A549 (cell line): ENCODE results near the gene HCFC1R1. TPM values are rescaled to one million over a fixed set of nuclear protein-coding genes. Genes with fewer than 3 reads are reported as not detected.

Experiments
- ATAC-seq, 2 experiments: fragments of 200-7000 bp in 1 of 2; fragments of >200 bp in 1 of 2; cut with Nextera tagmentation in 1 of 2; cut with Tn5 transposase in 1 of 2; 3 replicates each; pipeline versions ENCODE4 v1.8.0 to v1.9.1; 2018 to 2020; ENCODE audit warnings: mild to moderate bottlenecking in 1 of 2, moderate library complexity in 1 of 2
- CTCF ChIA-PET: fragments of 300-600 bp; sonication (Branson Sonifier 250); formaldehyde crosslinking; extraction: SDS; loops from one replicate; lab custom pipeline; 2021; ENCODE audit warnings: antibody characterized with exemption, inconsistent platforms; lab: Yijun Ruan, JAX
- POLR2A ChIA-PET: fragments of 350-600 bp; formaldehyde crosslinking; extraction: SDS; loops from one replicate; lab custom pipeline; 2021; ENCODE audit warnings: antibody characterized with exemption, inconsistent platforms; lab: Yijun Ruan, JAX
- DNase-seq, 2 experiments: peaks; one replicate each; pipeline versions ENCODE4 v3.0.0 to v3.0.0-alpha.2; 2011 to 2016; ENCODE audit warnings: low read depth in 1 of 2, low spot score in 1 of 2
- FAIRE-seq: peaks from 2 replicates; lab custom pipeline; 2011; peaks lifted over from hg19 to GRCh38; lab: Jason Lieb, UNC
- H3K27ac ChIP-seq, 2 experiments: fragments of >200 bp; sonication (Bioruptor Twin); formaldehyde crosslinking; 3 replicates each; pipeline ENCODE4 v1.5.1; 2016 to 2017
- H3K4me1 ChIP-seq: fragments of >200 bp; sonication (Bioruptor Twin); formaldehyde crosslinking; 3 replicates; pipeline ENCODE4 v1.6.1; 2016
- H3K4me2 ChIP-seq: fragments of >200 bp; sonication (Bioruptor Twin); formaldehyde crosslinking; 3 replicates; pipeline ENCODE4 v1.6.1; 2016
- H3K4me3 ChIP-seq: fragments of >200 bp; sonication (Bioruptor Twin); formaldehyde crosslinking; 3 replicates; pipeline ENCODE4 v1.5.1; 2016
- H3K9me3 ChIP-seq: fragments of >200 bp; sonication (Bioruptor Twin); formaldehyde crosslinking; 3 replicates; pipeline ENCODE4 v1.6.1; 2016
- ATOH8 ChIP-seq: fragments of 250-450 bp; sonication (Bioruptor Pico); IDR thresholded peaks from 2 replicates; pipeline ENCODE4 v1.5.0; 2020; ENCODE audit warnings: low read depth, mild to moderate bottlenecking, moderate library complexity
- BCL3 ChIP-seq: fragments of >200 bp; sonication (Bioruptor Twin); formaldehyde crosslinking; IDR thresholded peaks from 3 replicates; pipeline ENCODE4 v1.6.1; 2016
- CBX2 ChIP-seq: fragments of 200-600 bp; sonication (generic); IDR thresholded peaks from 2 replicates; pipeline ENCODE4 v1.6.1; 2016; ENCODE audit warnings: low read depth, mild to moderate bottlenecking, borderline replicate concordance
- CBX8 ChIP-seq: fragments of 200-600 bp; sonication (generic); IDR thresholded peaks from 2 replicates; pipeline ENCODE4 v1.6.1; 2016
- CTCF ChIP-seq: fragments of >200 bp; sonication (Bioruptor Twin); formaldehyde crosslinking; IDR thresholded peaks from 3 replicates; pipeline ENCODE4 v1.5.1; 2016
- E2F6 ChIP-seq: IDR thresholded peaks from 2 replicates; pipeline ENCODE4 v1.6.1; 2012; ENCODE audit warnings: low read depth, borderline replicate concordance
- EHMT2 ChIP-seq: fragments of 200-600 bp; sonication (generic); IDR thresholded peaks from 2 replicates; pipeline ENCODE4 v1.6.1; 2016; ENCODE audit warnings: antibody characterized with exemption, low read depth, mild to moderate bottlenecking, moderate library complexity
- ESRRA ChIP-seq: fragments of 150-350 bp; IDR thresholded peaks from 2 replicates; pipeline ENCODE4 v1.6.1; 2014; ENCODE audit warnings: mild to moderate bottlenecking, low read length, borderline replicate concordance
- FOSB ChIP-seq: fragments of 250-450 bp; sonication (Bioruptor Pico); IDR thresholded peaks from 2 replicates; pipeline ENCODE4 v1.5.0; 2020; ENCODE audit warnings: mild to moderate bottlenecking, moderate library complexity
- FOXS1 ChIP-seq: fragments of 250-450 bp; sonication (Bioruptor Pico); IDR thresholded peaks from 2 replicates; pipeline ENCODE4 v1.5.0; 2020; ENCODE audit warnings: mild to moderate bottlenecking, moderate library complexity
- GATA3 ChIP-seq: IDR thresholded peaks from 2 replicates; pipeline ENCODE4 v1.6.1; 2012; ENCODE audit warnings: borderline replicate concordance
- MAZ ChIP-seq: fragments of 150-350 bp; IDR thresholded peaks from 2 replicates; pipeline ENCODE4 v1.6.1; 2014; ENCODE audit warnings: antibody characterized with exemption, low read depth, low read length, borderline replicate concordance
- MYC ChIP-seq: IDR thresholded peaks from 2 replicates; pipeline ENCODE4 v1.6.1; 2012; ENCODE audit warnings: mild to moderate bottlenecking, inconsistent platforms, low read length, improper control_type of control experiment, borderline replicate concordance
- NFE2L2 ChIP-seq: fragments of 150-350 bp; conservative IDR thresholded peaks from 2 replicates; pipeline ENCODE4 v1.6.1; 2014; ENCODE audit warnings: low read length
- NR3C1 ChIP-seq: fragments of >200 bp; sonication (Bioruptor Twin); formaldehyde crosslinking; IDR thresholded peaks from 3 replicates; pipeline ENCODE4 v1.6.1; 2017
- PHF8 ChIP-seq: fragments of 200-600 bp; sonication (generic); IDR thresholded peaks from 2 replicates; pipeline ENCODE4 v1.6.1; 2016; ENCODE audit warnings: low read depth, mild to moderate bottlenecking, antibody characterized with exemption, moderate library complexity, borderline replicate concordance
- POLR2A ChIP-seq: IDR thresholded peaks from 2 replicates; pipeline ENCODE4 v1.6.1; 2012; ENCODE audit warnings: mild to moderate bottlenecking, low read length
- RCOR1 ChIP-seq: fragments of 150-350 bp; IDR thresholded peaks from 2 replicates; pipeline ENCODE4 v1.6.1; 2014; ENCODE audit warnings: antibody characterized with exemption, low read length, low read depth
- REST ChIP-seq: fragments of 200-600 bp; sonication (generic); IDR thresholded peaks from 2 replicates; pipeline ENCODE4 v1.6.1; 2016; ENCODE audit warnings: antibody characterized with exemption, mild to moderate bottlenecking, moderate library complexity
- SMC3 ChIP-seq: fragments of >200 bp; sonication (Bioruptor Twin); formaldehyde crosslinking; IDR thresholded peaks from 3 replicates; pipeline ENCODE4 v1.6.1; 2018; ENCODE audit warnings: inconsistent platforms
- ZNF302 ChIP-seq: fragments of 250-450 bp; sonication (Bioruptor Pico); IDR thresholded peaks from 2 replicates; pipeline ENCODE4 v1.9.0; 2021; ENCODE audit warnings: inconsistent platforms, mild to moderate bottlenecking, moderate library complexity
- whole genome bisulfite sequencing: methylation state at CpG from one replicate; pipeline ENCODE4 v1.1.6; 2017; ENCODE audit errors: missing lambda C conversion rate; 5-methylcytosine and 5-hydroxymethylcytosine counted together
- polyA plus RNA-seq, 4 experiments: library from polyadenylated mRNA; depleted of rRNA in 3 of 4; stranded (reverse); fragments of >200 nt; fragmentation: RNase III in 1 of 4; extraction: RNeasy Plus Mini Kit Qiagen cat#74134 plus additional on column Dnase treatment in 1 of 4; gene quantifications; 2 replicates in 3 of 4; 3 replicates in 1 of 4; pipeline ENCODE4 v1.2.3, GENCODE V29; 2011 to 2017

The HCFC1R1 gene
- polyA plus RNA-seq, 2 of the 4 experiments (the other 2 are of a cell fraction) = 46.4 to 179 TPM

- no peaks in the 10 kb centered on the region for H3K9me3 ChIP-seq
- WGBS = 79% methylated on average over 13 of the region's 17 CpGs
- no peak for DNase-seq
- no peak for TF ChIP-seq EHMT2
- no peak for TF ChIP-seq MYC
- TF ChIP-seq E2F6 = no peak
- TF ChIP-seq CTCF = no peak
- no peak overlapping the region for H3K27ac ChIP-seq
- H3K4me1 ChIP-seq = peaks cover 6% of the 10 kb centered on the region; the same call in 2 of the 3 replicates
- no peak overlapping the region for H3K4me3 ChIP-seq
- no peak for FAIRE-seq
- H3K4me2 ChIP-seq = no peak overlapping the region
- ChIA-PET POLR2A (no interaction called here), CTCF (interaction anchor here (1.1 to 2.3 kb wide), 3 partner anchors 14 to 60 kb away, joined by 3 to 10 read pairs (median 4); no protein-coding TSS in a partner anchor)
- ATAC-seq = no peak
Observed at GRCh38 chr16:2986623-2987188, 37.0 kb downstream of the HCFC1R1 start.

- Histone ChIP-seq H3K4me2 (no peak overlapping the region), H3K4me3 (no peak overlapping the region), H3K9me3 (no peaks in the 10 kb centered on the region), H3K4me1 (peaks cover 12% of the 10 kb centered on the region; the same call in 2 of the 3 replicates), H3K27ac (no peak overlapping the region)
- no peak for FAIRE-seq
- no peak for DNase-seq
- WGBS = 86% methylated on average over 15 of the region's 15 CpGs
- POLR2A ChIA-PET = no interaction called here
- CTCF ChIA-PET = interaction anchor here (1.0 to 2.3 kb wide), 5 partner anchors 11 to 59 kb away, joined by 3 to 10 read pairs (median 5); no protein-coding TSS in a partner anchor
- ATAC-seq = no peak; a peak in 1 of 6 replicates
- TF ChIP-seq ATOH8 = no peak
- no peak for TF ChIP-seq CBX2
- no peak for TF ChIP-seq CTCF
- no peak for TF ChIP-seq RCOR1
- no peak for TF ChIP-seq SMC3
- no peak for TF ChIP-seq NR3C1
- TF ChIP-seq CBX8 = no peak
- TF ChIP-seq POLR2A = no peak
- TF ChIP-seq MAZ = no peak
- no peak for TF ChIP-seq ESRRA
Observed at GRCh38 chr16:2985893-2986355, 37.8 kb downstream of the HCFC1R1 start.

- no peak for DNase-seq
- no peak overlapping the region for H3K4me3 ChIP-seq
- CTCF ChIA-PET = interaction anchor here (1.0 to 2.3 kb wide), 8 partner anchors 8 to 59 kb away, joined by 3 to 10 read pairs (median 4); no protein-coding TSS in a partner anchor
- POLR2A ChIA-PET = no interaction called here
- H3K4me2 ChIP-seq = no peak overlapping the region
- no peak for ATAC-seq
- H3K9me3 ChIP-seq = no peaks in the 10 kb centered on the region
- H3K27ac ChIP-seq = no peak overlapping the region
- peaks cover 14% of the 10 kb centered on the region; the same call in 2 of the 3 replicates for H3K4me1 ChIP-seq
- FAIRE-seq = no peak
- 79% methylated on average over 5 of the region's 9 CpGs for WGBS
- TF ChIP-seq NFE2L2 (no peak), FOSB (CRISPR knock-in tag) (no peak), FOXS1 (CRISPR knock-in tag) (no peak), REST (no peak), BCL3 (no peak), E2F6 (no peak), ZNF302 (CRISPR knock-in tag) (no peak), PHF8 (no peak), GATA3 (no peak)
Observed at GRCh38 chr16:2985462-2985861, 38.3 kb downstream of the HCFC1R1 start.
